ENCODE results near the gene TXN2. TPM values are rescaled to one million over a fixed set of nuclear protein-coding genes. Genes with fewer than 3 reads are reported as not detected.
"Not testable (repeated sequence)": the region's sequence is repeated elsewhere in the genome, so short reads cannot be mapped to it uniquely, and the experiment has no call there.

Gene TXN2
- polyA plus RNA-seq, 3 donors from 2014 or later = 134 to 239 (median 178) TPM

- Mint-ChIP-seq H3K27me3 (ENCODE audit: low read depth in 3 of 3) (peaks cover 0 to 8% (median 2%) of the 10 kb centered on the region in 3 donors), H3K9me3 (no peaks in the 10 kb centered on the region)
These were observed 38.2 kb downstream of the TXN2 start for GRCh38 chr22:36443198-36443770.

GRCh38 chr22:36442506-36443197, 38.8 kb downstream of the TXN2 start:
- H3K36me3 Mint-ChIP-seq = peaks cover 0 to 5% (median 0%) of the 10 kb centered on the region in 3 donors
- H3K4me3 Mint-ChIP-seq = no peak overlapping the region
- DNase-seq = no peak
- H3K27ac Mint-ChIP-seq = no peak overlapping the region
- peaks cover 0 to 8% (median 2%) of the 10 kb centered on the region in 3 donors for H3K27me3 Mint-ChIP-seq (ENCODE audit: low read depth in 3 of 3)
- H3K9me3 Mint-ChIP-seq = no peaks in the 10 kb centered on the region
- peaks cover 22 to 25% of the 10 kb centered on the region in 2 donors for H3K4me1 Mint-ChIP-seq

More at GRCh38 chr22:36443198-36443770, 38.2 kb downstream of the TXN2 start:
- Mint-ChIP-seq H3K27ac (peak overlapping the region in 2 of 6 donors; percentile 60 to 72), H3K4me1 (peaks cover 28 to 31% of the 10 kb centered on the region in 2 donors), H3K36me3 (peaks cover 0 to 5% (median 0%) of the 10 kb centered on the region in 3 donors), H3K4me3 (no peak overlapping the region)
- DNase-seq = no peak

- H3K27ac Mint-ChIP-seq = peak overlapping the region in 1 of 6 donors; percentile 31
- H3K36me3 Mint-ChIP-seq = peaks cover 0 to 5% (median 0%) of the 10 kb centered on the region in 3 donors
- H3K4me1 Mint-ChIP-seq = peaks cover 23 to 24% of the 10 kb centered on the region in 2 donors
- no peak for DNase-seq
- H3K9me3 Mint-ChIP-seq = no peaks in the 10 kb centered on the region
- peaks cover 3 to 8% (median 4%) of the 10 kb centered on the region in 3 donors for H3K27me3 Mint-ChIP-seq (ENCODE audit: low read depth in 3 of 3)
- H3K4me3 Mint-ChIP-seq = no peak overlapping the region
These were observed 40.9 kb downstream of the TXN2 start for GRCh38 chr22:36440429-36441002.

- Mint-ChIP-seq H3K27me3 (ENCODE audit: low read depth in 3 of 3) (peaks cover 3 to 9% (median 4%) of the 10 kb centered on the region in 3 donors), H3K27ac (peak overlapping the region in 2 of 6 donors; percentile 10 to 70), H3K36me3 (peaks cover 0 to 5% (median 0%) of the 10 kb centered on the region in 3 donors), H3K9me3 (no peaks in the 10 kb centered on the region), H3K4me1 (peaks cover 24 to 29% of the 10 kb centered on the region in 2 donors), H3K4me3 (no peak overlapping the region)
- DNase-seq = no peak
These were observed 41.8 kb downstream of the TXN2 start for GRCh38 chr22:36439481-36440271.

- Mint-ChIP-seq H3K4me1 (peaks cover 17 to 20% of the 10 kb centered on the region in 2 donors), H3K9me3 (no peaks in the 10 kb centered on the region), H3K27ac (peak overlapping the region; percentile 70 to 93 (median 87)), H3K4me3 (peak overlapping the region; percentile 18 to 69 (median 61)), H3K36me3 (peaks cover 0 to 5% (median 0%) of the 10 kb centered on the region in 3 donors), H3K27me3 (ENCODE audit: low read depth in 3 of 3) (peaks cover 3 to 9% (median 4%) of the 10 kb centered on the region in 3 donors)
- DNase-seq = peak; percentile 78 to 80 (median 80)
These were observed 45.7 kb downstream of the TXN2 start for GRCh38 chr22:36435516-36436415.

GRCh38 chr22:36433318-36434231, 47.9 kb downstream of the TXN2 start:
- peaks cover 0 to 7% (median 4%) of the 10 kb centered on the region in 3 donors for H3K27me3 Mint-ChIP-seq (ENCODE audit: low read depth in 3 of 3)
- H3K4me1 Mint-ChIP-seq = peaks cover 17 to 20% of the 10 kb centered on the region in 2 donors
- no peak for DNase-seq
- peak overlapping the region in 1 of 6 donors; percentile 6 for H3K27ac Mint-ChIP-seq
- no peaks in the 10 kb centered on the region for H3K36me3 Mint-ChIP-seq
- H3K9me3 Mint-ChIP-seq = no peaks in the 10 kb centered on the region
- H3K4me3 Mint-ChIP-seq = no peak overlapping the region

- Mint-ChIP-seq H3K4me1 (peaks cover 17 to 20% of the 10 kb centered on the region in 2 donors), H3K4me3 (no peak overlapping the region), H3K36me3 (no peaks in the 10 kb centered on the region), H3K9me3 (no peaks in the 10 kb centered on the region), H3K27me3 (ENCODE audit: low read depth in 3 of 3) (peaks cover 0 to 7% (median 4%) of the 10 kb centered on the region in 3 donors), H3K27ac (no peak overlapping the region)
- DNase-seq = no peak
These were observed 48.7 kb downstream of the TXN2 start for GRCh38 chr22:36432592-36433317.

- Mint-ChIP-seq H3K4me1 (peaks cover 17 to 20% of the 10 kb centered on the region in 2 donors), H3K4me3 (no peak overlapping the region), H3K27me3 (ENCODE audit: low read depth in 3 of 3) (peaks cover 0 to 7% (median 4%) of the 10 kb centered on the region in 3 donors), H3K27ac (no peak overlapping the region), H3K9me3 (no peaks in the 10 kb centered on the region), H3K36me3 (no peaks in the 10 kb centered on the region)
- no peak for DNase-seq
These were observed 49.5 kb downstream of the TXN2 start for GRCh38 chr22:36431977-36432376.

- H3K36me3 Mint-ChIP-seq = no peaks in the 10 kb centered on the region
- peaks cover 13% of the 10 kb centered on the region in 2 donors for H3K4me1 Mint-ChIP-seq
- peaks cover 0 to 4% (median 4%) of the 10 kb centered on the region in 3 donors for H3K27me3 Mint-ChIP-seq (ENCODE audit: low read depth in 3 of 3)
- DNase-seq = no peak
- no peaks in the 10 kb centered on the region for H3K9me3 Mint-ChIP-seq
- H3K4me3 Mint-ChIP-seq = no peak overlapping the region
- no peak overlapping the region for H3K27ac Mint-ChIP-seq
These were observed 50.6 kb downstream of the TXN2 start for GRCh38 chr22:36430863-36431262.

GRCh38 chr22:36427952-36428351, 53.5 kb downstream of the TXN2 start:
- not testable (repeated sequence) for H3K4me3 Mint-ChIP-seq; H3K36me3 Mint-ChIP-seq; H3K27me3 Mint-ChIP-seq (ENCODE audit: low read depth in 3 of 3); DNase-seq; H3K27ac Mint-ChIP-seq; H3K9me3 Mint-ChIP-seq
- peaks cover 9 to 20% of the 10 kb centered on the region in 2 donors for H3K4me1 Mint-ChIP-seq

GRCh38 chr22:36425977-36426523, 55.4 kb downstream of the TXN2 start:
- DNase-seq = no peak
- Mint-ChIP-seq H3K36me3 (no peaks in the 10 kb centered on the region), H3K27me3 (ENCODE audit: low read depth in 3 of 3) (peaks cover 0 to 2% (median 0%) of the 10 kb centered on the region in 3 donors), H3K4me1 (peaks cover 9 to 20% of the 10 kb centered on the region in 2 donors), H3K9me3 (no peaks in the 10 kb centered on the region), H3K27ac (no peak overlapping the region), H3K4me3 (no peak overlapping the region)

Data from immature natural killer cell (primary cell).